K562 (cell line): ENCODE measurements around the gene PLEKHN1. TPM values are rescaled to one million over a fixed set of nuclear protein-coding genes. Genes with fewer than 3 reads are reported as not detected.
A peak's percentile ranks its signal among the peaks of the same experiment; 100 is the strongest.
"Not testable (repeated sequence)": the region's sequence is repeated elsewhere in the genome, so short reads cannot be mapped to it uniquely, and the experiment has no call there.

Source experiments
- ATAC-seq: fragments of 200-7000 bp; cut with Tn5 transposase; 3 replicates; pipeline ENCODE4 v1.9.1; 2020; ENCODE audit warnings: moderate library complexity
- BruUV-seq: library from RNA; stranded (reverse); fragments of 400-500 nt; replicated peaks from 2 replicates; lab custom pipeline; 2021; lab: Mats Ljungman, UMichigan
- CTCF ChIA-PET: fragments of 300-600 bp; formaldehyde crosslinking; extraction: SDS; loops from one replicate; lab custom pipeline; 2021; ENCODE audit warnings: low intra/inter-chr PET ratio; lab: Yijun Ruan, JAX
- POLR2A ChIA-PET: fragments of 300-600, 350-650 bp; sonication (Branson Sonifier 250); formaldehyde crosslinking; extraction: SDS; loops from one replicate; lab custom pipeline; 2021; ENCODE audit warnings: antibody characterized with exemption, inconsistent platforms; lab: Yijun Ruan, JAX
- DNase-seq, 4 experiments: peaks; one replicate each; pipeline versions ENCODE4 v3.0.0 to v3.0.0-alpha.2; 2011 to 2018; ENCODE audit warnings: low spot score in 3 of 4, mixed read lengths in 3 of 4; ENCODE audit errors: extremely low read depth in 1 of 4
- FAIRE-seq: peaks from 2 replicates; lab custom pipeline; 2011; peaks lifted over from hg19 to GRCh38; lab: Jason Lieb, UNC
- H2AFZ ChIP-seq: 2 replicates; pipeline ENCODE4 v1.6.0; 2011; ENCODE audit warnings: low read depth, low read length, control low read depth, inconsistent platforms
- H3K27ac ChIP-seq: fragments of 200-600 bp; 3 replicates; pipeline ENCODE4 v1.8.0; 2011; ENCODE audit warnings: low read depth, mild to moderate bottlenecking, control low read depth, inconsistent platforms, low read length, moderate library complexity, mixed read lengths; ENCODE audit errors: extremely low read depth
- H3K27me3 ChIP-seq, 2 experiments: fragments of 300-600 bp in 1 of 2; 2 replicates in 1 of 2; 3 replicates in 1 of 2; pipeline versions ENCODE4 v1.6.0 to v1.8.0; 2011; ENCODE audit warnings: inconsistent platforms in 2 of 2, low read length in 2 of 2, mild to moderate bottlenecking in 1 of 2, mixed read lengths in 1 of 2, moderate library complexity in 1 of 2; ENCODE audit not compliant: control insufficient read depth in 2 of 2, insufficient read depth in 2 of 2
- H3K36me3 ChIP-seq: fragments of 300-600 bp; 3 replicates; pipeline ENCODE4 v1.8.0; 2011; ENCODE audit warnings: mild to moderate bottlenecking, low read length, inconsistent platforms; ENCODE audit not compliant: control insufficient read depth, insufficient read depth
- H3K4me1 ChIP-seq, 2 experiments: fragments of 200-600 bp in 1 of 2; replicated peaks in 1 of 2; 2 replicates in 1 of 2; 3 replicates in 1 of 2; pipeline versions ENCODE4 v1.5.1 to v1.8.0; 2011; ENCODE audit warnings: inconsistent platforms in 2 of 2, low read length in 2 of 2, mild to moderate bottlenecking in 1 of 2, mixed read lengths in 1 of 2, moderate library complexity in 1 of 2; ENCODE audit not compliant: control insufficient read depth in 2 of 2, insufficient read depth in 2 of 2
- H3K4me2 ChIP-seq: 2 replicates; pipeline ENCODE4 v1.6.1; 2011; ENCODE audit warnings: low read length, control low read depth, inconsistent platforms, mixed read lengths; ENCODE audit not compliant: insufficient read depth
- H3K4me3 ChIP-seq: fragments of 200-600 bp; sonication (generic), shearing (Covaris generic); 2 replicates; pipeline ENCODE4 v1.5.1; 2016; ENCODE audit warnings: control low read depth, inconsistent platforms
- H3K79me2 ChIP-seq: fragments of 200-600 bp; 3 replicates; pipeline ENCODE4 v1.8.0; 2011; ENCODE audit warnings: low read length, inconsistent platforms; ENCODE audit not compliant: control insufficient read depth, insufficient read depth
- H3K9ac ChIP-seq, 2 experiments: 2 replicates each; pipeline versions ENCODE4 v1.6.0 to v1.6.1; 2011; ENCODE audit warnings: low read depth in 2 of 2, low read length in 2 of 2, control low read depth in 1 of 2, inconsistent platforms in 1 of 2, mild to moderate bottlenecking in 1 of 2, mixed read lengths in 1 of 2; ENCODE audit not compliant: insufficient read depth in 1 of 2
- H3K9me1 ChIP-seq: one replicate; pipeline ENCODE4 v1.6.0; 2011; ENCODE audit warnings: inconsistent platforms, mild to moderate bottlenecking, low read length, moderate library complexity; ENCODE audit not compliant: control insufficient read depth, insufficient read depth
- H3K9me3 ChIP-seq: replicated peaks from 2 replicates; pipeline ENCODE4 v1.5.1; 2011; ENCODE audit warnings: low read depth, low read length, inconsistent platforms; ENCODE audit not compliant: control insufficient read depth, insufficient read depth
- H4K20me1 ChIP-seq: replicated peaks from 2 replicates; pipeline ENCODE4 v1.6.1; 2011; ENCODE audit warnings: low read length, inconsistent platforms, mixed read lengths; ENCODE audit not compliant: control insufficient read depth, insufficient read depth
- KDM4B ChIP-seq, 2 experiments: fragments of 450-650 bp in 1 of 2; sonication (generic) in 1 of 2; IDR thresholded peaks; 2 replicates each; pipeline ENCODE4 v1.6.1; 2016 to 2017; ENCODE audit warnings: borderline replicate concordance in 2 of 2, antibody characterized with exemption in 1 of 2, low read depth in 1 of 2, mild to moderate bottlenecking in 1 of 2
- ZNF740 ChIP-seq, 3 experiments: fragments of 200-800 bp in 1 of 3; sonication (Bioruptor generic) in 1 of 3; sonication (generic) in 1 of 3; formaldehyde crosslinking in 1 of 3; IDR thresholded peaks; 2 replicates each; pipeline versions ENCODE4 v1.6.1 to v1.8.0; 2016 to 2022; ENCODE audit warnings: mild to moderate bottlenecking in 2 of 3, missing compliant biosample characterization in 2 of 3, missing genetic modification characterization in 2 of 3, missing genetic modification reagents in 1 of 3
- WGBS: fragments of 100-300 bp; shearing (Covaris generic); methylation state at CpG from one replicate; pipeline ENCODE4 v1.1.6; 2016; ENCODE audit warnings: low coverage, mixed read lengths; ENCODE audit not compliant: insufficient coverage; ENCODE audit errors: missing lambda C conversion rate; 5-methylcytosine and 5-hydroxymethylcytosine counted together
- in situ Hi-C: fragments of 300-500 bp; cut with MboI; formaldehyde crosslinking; loops from 4 replicates; pipeline ENCODE4 v1.15.0; 2018; ENCODE audit warnings: inconsistent platforms, mixed read lengths
- intact Hi-C: fragments of 100-400 bp; cut with micrococcal nuclease; formaldehyde crosslinking; loops from 2 replicates; pipeline ENCODE4 v1.14.2; 2022
- polyA plus RNA-seq, 8 experiments: library from polyadenylated mRNA; depleted of rRNA in 4 of 8; stranded (reverse) in 5 of 8; unstranded in 3 of 8; fragments of >200 nt; fragmentation: Nextera tagmentation in 2 of 8; fragmentation: Illumina TruSeq in 1 of 8; extraction: Ambion mirVana in 2 of 8; extraction: Trizol in 1 of 8; gene quantifications; 2 replicates each; pipeline versions ENCODE4 v1.2.1 to v1.2.3, GENCODE V29; 2011 to 2014; ENCODE audit warnings: inconsistent platforms in 1 of 8, missing spikeins in 1 of 8
- total RNA-seq, 7 experiments: library from RNA; depleted of rRNA in 6 of 7; stranded (reverse); fragments of >200 nt in 6 of 7; fragmentation: Illumina TruSeq in 2 of 7; extraction: Trizol in 2 of 7; gene quantifications; 2 replicates each; pipeline versions ENCODE4 v1.2.1 to v1.2.3, GENCODE V29; 2011 to 2021; ENCODE audit warnings: low replicate concordance in 1 of 7

The PLEKHN1 gene
- total and polyA plus RNA-seq, 9 of the 15 experiments (the other 6 are each of a cell fraction or from before 2014, with no cell fraction given), result 0.07 to 1.5 (median 0.13) TPM; not detected in 2

GRCh38 chr1:976791-977190, 10.5 kb downstream of the PLEKHN1 start:
- FAIRE-seq; CTCF ChIA-PET; H3K9me1 ChIP-seq; H3K27ac ChIP-seq; H3K4me2 ChIP-seq; H3K9me3 ChIP-seq; DNase-seq; H3K9ac ChIP-seq; ATAC-seq; H3K36me3 ChIP-seq; H2AFZ ChIP-seq; BruUV-seq; in situ Hi-C loops; H3K79me2 ChIP-seq; H3K4me3 ChIP-seq; TF ChIP-seq ZNF740 (CRISPR knock-in tag; IDR thresholded peaks at IDR 0.05): not testable (repeated sequence)
- Histone ChIP-seq H3K4me1 (peaks cover 0 to 81% of the 10 kb centered on the region in 2 experiments; a peak in 3 of 5 replicates), H4K20me1 (peaks cover 13% of the 10 kb centered on the region), H3K27me3 (peaks cover 18 to 70% of the 10 kb centered on the region in 2 experiments; a peak in 4 of 5 replicates)
- intact Hi-C loops, result loop anchor here (2.0 kb wide), 1 partner anchor 72 kb away; no protein-coding TSS in a partner anchor
- POLR2A ChIA-PET, result interaction anchor here (1.2 to 2.2 kb wide), 2 partner anchors 10 to 86 kb away, joined by 3 to 10 read pairs; partner anchors contain the start of gene PLEKHN1
- TF ChIP-seq KDM4B (IDR thresholded peaks at IDR 0.05; ENCODE audit: borderline replicate concordance in 2 of 2, low read depth in 1 of 2), result peak in 1 of 2 experiments; percentile 74; a peak in 2 of 4 replicates
- TF ChIP-seq ZNF740 (tag; IDR thresholded peaks at IDR 0.05), result peak in 1 of 2 experiments; percentile 63; a peak in 1 of 4 replicates
- 2% methylated on average over 13 of the region's 39 CpGs for WGBS
